Measurements from ENCODE around the gene CFAP20DC.

CFAP20DC gene

GRCh38 chr3:58999134-58999773, 50.6 kb downstream of the CFAP20DC start:
- Histone ChIP-seq H3K79me2 (ENCODE audit: insufficient read depth, low read depth) (no peaks in the 10 kb centered on the region), H3K4me1 (ENCODE audit: low read depth, poor library complexity, severe bottlenecking) (no peaks in the 10 kb centered on the region), H3K4me3 (IDR thresholded peaks at IDR 0.05; ENCODE audit: insufficient read depth, low read depth, low read length) (no peak overlapping the region), H3K27ac (no peak overlapping the region), H3K36me3 (ENCODE audit: insufficient read depth) (no peaks in the 10 kb centered on the region), H4K20me1 (ENCODE audit: insufficient read depth) (no peaks in the 10 kb centered on the region), H3K9ac (no peak overlapping the region), H3K4me2 (no peak overlapping the region), H3K27me3 (ENCODE audit: insufficient read depth, low read depth) (no peaks in the 10 kb centered on the region), H2AFZ (ENCODE audit: low read depth) (no peak overlapping the region)
- no peak for TF ChIP-seq CTCF (conservative IDR thresholded peaks at IDR 0.05; ENCODE audit: low read depth, low read length)

GRCh38 chr3:58998476-58999117, 51.2 kb downstream of the CFAP20DC start:
- no peaks in the 10 kb centered on the region for H3K4me1 ChIP-seq (ENCODE audit: low read depth, poor library complexity, severe bottlenecking)
- no peak overlapping the region for H3K4me3 ChIP-seq (IDR thresholded peaks at IDR 0.05; ENCODE audit: insufficient read depth, low read depth, low read length)
- no peaks in the 10 kb centered on the region for H3K79me2 ChIP-seq (ENCODE audit: insufficient read depth, low read depth)
- no peak overlapping the region for H3K9ac ChIP-seq
- no peak for TF ChIP-seq CTCF (conservative IDR thresholded peaks at IDR 0.05; ENCODE audit: low read depth, low read length)
- no peak overlapping the region for H3K27ac ChIP-seq
- no peaks in the 10 kb centered on the region for H3K36me3 ChIP-seq (ENCODE audit: insufficient read depth)
- no peaks in the 10 kb centered on the region for H3K27me3 ChIP-seq (ENCODE audit: insufficient read depth, low read depth)
- no peaks in the 10 kb centered on the region for H4K20me1 ChIP-seq (ENCODE audit: insufficient read depth)
- H3K4me2 ChIP-seq, result no peak overlapping the region
- H2AFZ ChIP-seq (ENCODE audit: low read depth), result no peak overlapping the region

- Histone ChIP-seq H3K4me3 (IDR thresholded peaks at IDR 0.05; ENCODE audit: insufficient read depth, low read depth, low read length) (no peak overlapping the region), H3K79me2 (ENCODE audit: insufficient read depth, low read depth) (no peaks in the 10 kb centered on the region), H3K4me2 (no peak overlapping the region), H2AFZ (ENCODE audit: low read depth) (no peak overlapping the region), H3K36me3 (ENCODE audit: insufficient read depth) (no peaks in the 10 kb centered on the region), H3K9ac (no peak overlapping the region), H3K4me1 (ENCODE audit: low read depth, poor library complexity, severe bottlenecking) (no peaks in the 10 kb centered on the region), H4K20me1 (ENCODE audit: insufficient read depth) (no peaks in the 10 kb centered on the region), H3K27me3 (ENCODE audit: insufficient read depth, low read depth) (no peaks in the 10 kb centered on the region), H3K27ac (no peak overlapping the region)
- no peak for TF ChIP-seq CTCF (conservative IDR thresholded peaks at IDR 0.05; ENCODE audit: low read depth, low read length)
These were observed 53.1 kb downstream of the CFAP20DC start for GRCh38 chr3:58996730-58997129.

- Histone ChIP-seq H3K79me2 (ENCODE audit: insufficient read depth, low read depth) (no peaks in the 10 kb centered on the region), H3K27me3 (ENCODE audit: insufficient read depth, low read depth) (no peaks in the 10 kb centered on the region), H4K20me1 (ENCODE audit: insufficient read depth) (no peaks in the 10 kb centered on the region), H3K36me3 (ENCODE audit: insufficient read depth) (no peaks in the 10 kb centered on the region), H3K4me2 (no peak overlapping the region; the same call in 1 of the 2 replicates), H3K9ac (no peak overlapping the region), H3K27ac (no peak overlapping the region), H3K4me1 (ENCODE audit: low read depth, poor library complexity, severe bottlenecking) (no peaks in the 10 kb centered on the region), H2AFZ (ENCODE audit: low read depth) (no peak overlapping the region), H3K4me3 (IDR thresholded peaks at IDR 0.05; ENCODE audit: insufficient read depth, low read depth, low read length) (no peak overlapping the region)
- TF ChIP-seq CTCF (conservative IDR thresholded peaks at IDR 0.05; ENCODE audit: low read depth, low read length), result peak; percentile 67
These were observed 55.0 kb downstream of the CFAP20DC start for GRCh38 chr3:58994746-58995330.
